NCI-H748 treated with DMSO at 0.1 percent for 48 hours (cell line): ENCODE measurements around the gene TMEM94.
"Not testable (repeated sequence)": the region's sequence is repeated elsewhere in the genome, so short reads cannot be mapped to it uniquely, and the experiment has no call there.

Experiments
- DNase-seq: peaks from one replicate; lab custom pipeline; 2025; lab: John Stamatoyannopoulos, UW

The TMEM94 gene

DNA sequence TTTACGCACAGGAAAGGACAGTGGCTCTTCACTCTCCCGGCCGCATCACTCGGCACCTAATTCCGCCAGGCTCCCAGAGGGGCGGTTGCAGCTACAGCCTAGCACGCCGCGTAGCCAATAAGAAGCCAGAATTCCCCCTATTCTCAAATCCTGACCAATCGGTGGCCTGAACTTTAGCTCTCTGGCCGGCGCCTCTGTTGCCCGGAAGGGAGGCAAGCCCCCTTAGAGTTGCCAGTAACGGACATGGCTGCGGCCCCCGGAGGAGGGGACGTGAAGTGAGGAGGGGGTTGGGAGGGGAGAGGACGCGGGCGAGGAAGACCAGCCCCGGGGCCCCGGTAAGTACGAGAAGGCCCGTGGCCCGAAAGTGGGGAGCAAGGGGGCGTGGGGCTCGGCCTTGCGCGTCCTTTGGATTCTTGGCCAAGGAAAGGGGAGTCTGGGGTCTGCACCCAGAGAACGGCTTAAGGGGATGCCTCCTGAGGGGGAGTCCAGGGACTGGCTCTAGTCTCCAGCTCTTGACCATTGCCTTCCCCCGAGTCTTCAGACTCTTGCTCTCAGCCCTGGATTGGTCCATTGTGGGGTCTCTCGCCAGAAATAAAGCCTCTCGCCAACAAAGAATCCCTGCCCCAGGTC is at the start of gene TMEM94:
Gene TMEM94 (plus strand): TSS at position 219 of the 630 bp plus-strand sequence. CDS start 15,271 bp downstream, outside the sequence.
- peak; percentile 89 for DNase-seq

DNA sequence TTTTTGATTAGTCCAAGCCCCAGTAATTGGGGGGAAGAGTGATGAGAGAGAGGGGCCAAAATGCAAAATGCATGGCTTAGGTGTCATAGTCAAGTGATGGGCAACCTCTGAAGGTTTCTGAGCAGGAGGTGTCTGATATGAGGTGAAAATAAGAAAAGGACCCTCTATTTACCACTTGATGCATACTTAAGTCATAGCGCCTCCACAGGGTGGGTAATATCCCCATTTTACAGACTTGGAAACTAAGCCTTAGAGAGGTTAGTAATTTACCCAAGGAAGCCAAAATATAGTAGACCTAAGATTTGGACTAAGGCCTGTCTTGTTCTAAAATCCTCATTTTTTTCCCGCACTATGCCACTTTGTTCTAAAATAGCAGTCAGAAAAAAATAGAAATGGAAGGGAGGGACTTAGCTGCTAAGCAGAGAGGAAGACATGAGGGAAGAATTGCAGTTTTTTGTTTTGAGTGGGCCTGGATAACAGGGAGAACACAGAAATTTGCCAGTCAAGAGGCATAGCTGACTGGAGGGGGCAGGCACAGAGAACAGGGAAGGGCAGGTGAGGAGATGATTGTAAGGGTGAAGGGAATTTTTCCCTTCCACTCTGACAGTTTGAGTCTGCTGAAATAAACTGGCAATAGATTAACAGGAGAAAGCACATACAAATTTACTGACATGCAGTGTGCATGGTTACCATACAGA is 48.6 kb upstream of the TMEM94 start:
- no peak for DNase-seq

DNA sequence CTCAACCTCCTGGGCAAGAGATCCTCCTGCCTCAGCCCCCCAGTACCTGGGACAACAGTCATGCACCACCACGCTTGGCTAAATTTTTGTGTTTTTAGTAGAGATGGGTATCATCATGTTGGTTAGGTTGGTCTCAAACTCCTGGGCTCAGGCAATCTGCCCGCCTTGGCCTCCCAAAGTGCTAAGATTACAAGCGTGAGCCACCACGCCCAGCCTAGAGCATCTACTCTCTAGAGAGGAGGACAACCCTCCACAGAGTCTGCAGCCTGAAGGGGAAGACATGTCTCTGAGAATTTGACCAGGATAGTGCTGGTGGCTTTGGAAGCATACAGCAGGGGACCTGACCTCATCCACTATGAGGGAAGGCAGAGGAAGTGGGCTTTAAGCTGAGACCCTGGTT is 46.3 kb upstream of the TMEM94 start:
- DNase-seq: no peak

DNA sequence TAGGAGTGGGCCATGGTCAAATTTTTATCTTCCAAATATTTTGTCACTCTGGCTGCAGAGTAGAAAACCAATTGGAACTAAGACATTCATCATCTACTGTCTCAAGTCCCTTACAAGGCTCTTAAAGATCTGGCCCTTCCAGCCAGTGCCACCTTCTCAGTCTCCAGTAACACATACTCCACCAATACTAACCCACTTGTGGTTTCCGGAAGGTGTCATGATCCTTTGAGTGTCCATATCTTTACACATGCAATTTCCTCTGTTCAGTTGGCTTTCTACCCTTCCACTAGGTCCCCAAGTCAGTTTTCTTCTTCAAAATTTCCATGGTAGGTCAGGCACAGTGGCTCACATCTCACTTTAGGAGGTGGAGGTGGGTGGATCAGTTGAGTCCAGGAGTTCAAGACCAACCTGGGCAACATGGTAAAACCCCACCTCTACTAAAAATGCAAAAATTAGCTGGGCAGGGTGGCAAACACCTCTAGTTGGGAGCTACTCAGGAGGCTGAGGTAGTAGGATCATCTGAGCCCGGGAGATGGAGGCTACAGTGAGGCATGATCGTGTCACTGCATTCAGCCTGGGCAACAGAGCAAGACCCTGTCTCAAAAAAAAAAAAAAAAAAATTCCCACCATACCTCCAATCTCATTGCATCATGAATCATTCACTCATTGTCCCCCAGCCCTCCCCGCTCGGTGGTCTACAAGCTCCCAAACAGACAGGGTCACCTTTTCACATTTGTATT is 44.9 kb upstream of the TMEM94 start:
- no peak for DNase-seq

DNA sequence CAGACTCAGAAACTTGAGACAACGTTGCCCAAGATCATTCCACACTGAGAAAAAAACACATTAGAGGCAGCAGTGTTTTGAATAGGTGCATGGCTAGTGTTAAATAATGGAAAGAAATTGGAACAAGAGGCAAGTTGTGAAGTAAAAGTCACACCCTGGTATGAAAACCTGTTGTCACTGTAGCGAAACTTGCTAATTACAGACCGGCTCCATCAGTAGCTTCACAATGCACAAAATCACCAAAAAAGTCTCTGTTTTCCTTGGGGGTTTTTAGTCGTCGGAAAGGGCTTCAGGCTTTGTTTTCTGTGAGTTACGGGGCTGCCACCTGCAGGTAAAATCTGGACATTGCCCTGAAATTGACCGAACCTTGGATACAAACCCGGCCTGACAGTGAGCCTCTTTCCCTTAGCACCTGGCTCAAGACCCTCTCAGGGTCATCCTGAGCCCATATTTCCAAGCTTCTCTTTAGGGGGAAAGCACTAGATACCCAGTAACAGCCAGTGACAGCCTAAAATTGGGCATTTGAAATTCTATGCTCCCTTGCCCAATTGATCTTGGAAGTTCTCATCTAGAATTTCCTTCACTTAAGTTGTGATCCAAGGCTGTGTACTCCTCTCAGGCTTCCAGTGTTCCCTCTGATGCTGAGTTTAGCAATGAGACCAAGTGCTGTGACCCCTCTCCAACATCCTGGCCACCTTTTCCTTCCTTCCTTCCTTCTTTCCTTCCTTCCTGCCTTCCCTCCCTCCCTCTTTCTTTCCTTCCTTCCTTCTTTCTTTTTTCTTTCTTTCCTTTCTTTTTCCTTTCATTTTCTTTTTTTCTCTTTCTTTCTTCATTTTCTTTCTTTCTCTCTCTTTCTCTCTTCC is 43.7 kb upstream of the TMEM94 start:
- peak; percentile 64 for DNase-seq

DNA sequence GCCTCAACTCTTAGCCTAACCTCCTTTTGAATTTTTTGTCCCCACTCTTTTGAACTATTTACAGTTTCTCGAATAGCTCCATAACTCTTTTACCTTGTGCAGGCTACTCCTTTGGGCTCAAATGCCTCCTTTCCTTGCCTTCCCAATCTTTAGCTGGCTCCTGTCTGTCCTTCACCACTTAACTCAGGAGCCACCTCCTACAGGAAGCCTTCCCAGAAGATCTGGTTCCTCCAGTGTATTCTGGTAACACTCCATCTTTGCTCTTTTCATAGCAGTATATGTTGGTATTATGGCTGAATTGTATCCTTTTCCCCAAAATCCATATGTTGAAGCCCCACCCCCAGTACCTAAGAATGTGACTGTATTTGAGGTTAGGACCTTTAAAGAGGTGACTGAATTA is 41.9 kb upstream of the TMEM94 start:
- DNase-seq: no peak

DNA sequence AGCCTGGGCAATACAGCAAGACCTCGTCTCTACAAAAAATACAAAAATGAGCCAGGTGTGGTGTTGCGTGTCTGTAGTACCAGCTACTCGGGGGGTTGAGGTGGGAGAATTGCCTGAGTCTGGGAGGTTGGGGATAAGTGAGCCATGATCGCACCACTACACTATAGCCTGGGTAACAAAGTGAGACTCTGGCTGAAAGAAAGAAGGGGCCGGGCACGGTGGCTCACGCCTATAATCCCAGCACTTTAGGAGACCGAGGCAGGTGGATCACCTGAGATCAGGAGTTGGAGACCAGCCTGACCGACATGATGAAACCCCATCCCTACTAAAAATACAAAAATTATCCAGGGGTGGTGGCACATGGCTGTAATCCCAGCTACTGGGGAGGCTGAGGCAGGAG is 40.4 kb upstream of the TMEM94 start:
- DNase-seq: no peak

DNA sequence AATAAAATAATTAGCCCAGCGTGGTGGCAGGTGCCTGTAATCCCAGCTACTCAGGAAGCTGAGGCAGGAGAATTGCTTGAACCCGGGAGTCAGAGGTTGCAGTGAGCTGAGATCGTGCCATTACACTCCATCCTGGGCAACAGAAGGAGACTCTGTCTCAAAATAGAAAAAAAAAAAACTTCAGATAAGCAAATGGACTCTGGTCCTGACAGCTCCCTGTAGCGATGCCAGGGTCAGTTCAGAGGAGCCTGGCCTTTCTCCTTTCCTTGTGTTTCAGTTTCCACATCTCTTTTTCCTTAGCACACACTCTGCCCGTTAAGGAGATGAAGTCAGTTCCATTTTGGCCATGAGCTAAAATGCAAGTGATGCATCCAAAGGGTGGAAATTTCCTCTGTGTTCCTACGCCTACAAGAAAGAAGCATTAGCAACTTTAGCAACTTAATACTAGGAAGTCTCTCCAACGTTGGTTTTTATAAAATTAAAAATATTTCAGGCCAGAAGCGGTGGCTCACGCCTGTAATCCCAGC is 39.3 kb upstream of the TMEM94 start:
- DNase-seq: no peak

DNA sequence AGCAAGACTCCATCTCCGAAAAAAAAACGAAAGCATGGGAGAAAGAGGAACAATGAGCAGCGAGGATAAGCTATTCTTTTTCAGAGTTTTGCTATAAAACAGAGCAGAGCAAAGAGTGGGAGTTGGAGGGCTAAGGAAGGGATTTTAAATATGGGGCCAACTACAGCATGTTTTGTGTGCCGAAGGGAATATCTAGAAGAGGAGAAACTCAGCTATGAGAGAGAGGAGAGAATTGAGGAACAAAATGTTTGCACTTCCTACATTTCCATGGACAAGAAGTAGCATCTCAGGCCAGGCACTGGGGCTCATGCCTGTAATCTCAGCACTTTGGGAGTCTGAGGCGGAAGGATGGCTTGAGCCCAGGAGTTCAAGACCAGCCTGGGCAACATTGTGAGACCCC is 37.9 kb upstream of the TMEM94 start:
- no peak for DNase-seq

DNA sequence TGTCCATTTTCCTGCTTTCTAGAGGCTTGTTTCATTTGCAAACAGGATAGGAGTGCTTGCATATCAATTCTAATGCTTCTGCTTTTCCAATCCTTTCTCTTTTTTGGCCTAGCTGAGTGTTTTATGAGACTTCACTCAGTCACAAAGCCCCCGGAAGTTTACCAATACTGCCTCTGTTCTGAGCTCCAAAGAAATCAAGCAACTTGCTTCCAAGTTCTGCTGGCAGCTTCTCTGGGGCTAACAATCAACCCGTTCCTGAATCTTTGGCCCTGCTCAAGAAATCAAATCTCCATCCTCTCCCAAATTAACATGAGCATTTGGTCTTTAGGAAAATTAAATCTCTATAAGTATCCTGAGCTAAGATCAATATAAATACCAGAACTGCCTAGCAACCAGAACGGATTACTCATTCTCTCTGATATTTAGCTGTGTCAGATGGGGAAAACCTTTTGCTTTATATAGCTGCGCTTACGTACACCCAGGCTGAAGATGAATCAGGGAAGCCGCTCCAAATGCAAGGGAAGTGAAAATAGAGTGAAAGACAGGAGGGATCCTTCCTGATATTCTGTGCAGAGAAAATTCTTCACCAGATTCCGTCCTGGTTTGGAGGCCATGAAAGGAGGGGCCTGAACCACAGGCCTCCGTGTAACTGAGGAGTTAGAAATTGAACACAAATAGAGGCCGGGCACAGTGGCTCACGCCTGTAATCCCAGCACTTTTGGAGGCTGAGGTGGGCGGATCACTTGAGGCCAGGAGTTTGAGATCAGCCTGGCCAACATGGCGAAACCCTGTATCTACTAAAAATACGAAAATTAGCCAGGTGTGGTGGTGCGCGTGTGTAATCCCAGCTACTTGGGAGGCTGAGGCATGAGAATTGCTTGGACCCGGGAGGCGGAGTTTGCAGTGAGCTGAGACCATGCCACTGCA is 27.6 kb upstream of the TMEM94 start:
- no peak for DNase-seq

DNA sequence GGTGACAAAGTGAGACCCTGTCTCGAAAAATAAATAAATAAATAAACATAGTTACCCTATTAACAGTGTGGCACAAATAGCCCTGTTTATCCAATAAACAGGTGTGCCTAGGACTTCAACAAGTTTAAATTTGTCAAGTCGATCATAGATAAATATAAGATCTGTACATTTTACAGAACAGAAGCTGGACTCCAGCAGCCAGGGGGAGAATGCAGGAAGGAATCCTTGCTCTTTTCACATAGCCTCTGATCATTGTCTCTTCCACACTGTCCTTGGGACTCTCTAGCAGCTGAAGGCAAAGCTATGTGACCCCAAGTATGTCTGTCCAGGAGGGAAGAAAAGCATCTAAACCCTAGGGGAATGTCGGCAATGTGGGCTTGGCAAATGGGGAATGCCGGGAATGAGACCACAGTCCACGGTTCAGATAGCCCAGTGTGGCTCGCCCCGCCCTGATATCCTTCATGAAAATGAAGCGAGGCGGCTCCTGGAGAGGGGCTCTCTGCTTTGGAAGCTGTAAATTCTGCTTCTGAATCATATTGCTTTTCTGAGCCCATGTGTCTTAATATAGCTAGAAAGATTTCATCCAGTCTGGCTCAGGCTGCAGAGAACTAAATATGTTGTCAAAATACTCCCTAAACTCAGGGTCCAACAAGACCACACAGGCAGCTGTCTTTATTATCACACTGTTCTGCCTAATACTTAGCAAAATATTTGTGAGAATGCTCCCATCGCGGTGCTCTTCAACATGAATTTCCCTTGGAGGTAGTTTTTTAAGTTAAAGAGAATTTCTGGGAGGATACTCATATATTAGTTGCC is 26.1 kb upstream of the TMEM94 start:
- no peak for DNase-seq

DNA sequence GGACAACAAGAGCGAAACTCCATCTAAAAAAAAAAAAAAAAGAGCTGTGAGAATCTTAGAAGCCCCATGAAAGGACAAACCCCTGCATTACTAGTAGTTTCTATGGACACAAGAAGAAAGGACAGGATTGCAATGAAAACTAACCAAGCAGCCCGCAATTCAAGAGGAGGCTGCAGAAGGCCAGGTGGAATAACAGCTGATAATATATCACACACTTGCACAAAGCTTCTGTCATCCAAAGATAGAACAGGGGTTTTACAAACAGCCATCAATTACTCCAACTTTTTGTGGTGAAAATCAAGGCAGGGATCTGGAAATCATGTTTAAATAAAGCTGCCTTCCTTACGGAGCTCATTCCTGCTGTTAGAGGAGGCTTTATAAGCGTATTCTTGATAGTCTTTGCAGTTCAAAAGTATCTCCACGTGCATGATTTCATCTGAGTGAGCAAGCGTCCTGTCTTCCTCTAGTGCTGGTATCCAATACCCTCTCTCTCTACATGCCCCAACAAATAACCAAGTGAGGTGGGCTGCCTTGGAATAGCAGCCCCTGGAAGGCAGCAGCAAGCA is 23.1 kb upstream of the TMEM94 start:
- no peak for DNase-seq

DNA sequence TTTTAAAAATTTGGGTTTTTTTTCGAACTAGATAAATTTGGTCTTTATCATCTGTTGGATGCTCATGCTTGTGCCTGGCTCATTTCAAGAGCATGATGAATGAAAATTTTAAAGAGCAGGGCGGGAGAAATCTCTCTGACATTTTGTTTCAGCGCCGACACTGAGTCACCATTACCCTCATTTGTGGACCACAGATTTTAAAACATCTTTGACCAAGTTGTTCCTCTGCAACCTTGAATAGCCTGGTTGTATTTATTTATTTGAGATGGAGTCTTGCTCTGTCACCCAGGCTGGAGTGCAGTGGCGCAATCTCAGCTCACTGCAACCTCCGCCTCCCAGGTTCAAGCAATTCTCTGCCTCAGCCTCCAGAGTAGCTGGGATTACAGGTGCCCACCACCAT is 22.0 kb upstream of the TMEM94 start:
- not testable (repeated sequence) for DNase-seq

DNA sequence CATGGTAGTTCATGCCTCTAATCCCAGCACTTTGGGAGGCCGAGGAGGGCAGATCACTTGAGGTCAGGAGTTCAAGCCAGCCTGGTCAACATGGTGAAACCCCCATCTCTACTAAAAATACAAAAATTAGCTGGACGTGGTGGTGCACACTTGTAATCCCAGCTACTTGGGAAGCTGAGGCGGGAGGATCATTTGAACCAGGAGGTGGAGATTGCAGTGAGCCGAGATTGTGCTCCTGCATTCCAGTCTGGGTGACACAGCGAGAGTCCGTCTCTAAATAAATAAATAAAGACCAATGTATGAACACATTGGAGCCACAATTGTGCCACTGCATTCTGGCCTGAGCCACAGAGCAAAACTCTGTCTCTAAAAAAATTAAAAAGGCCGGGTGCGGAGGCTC is 19.0 kb upstream of the TMEM94 start:
- DNase-seq: not testable (repeated sequence)

DNA sequence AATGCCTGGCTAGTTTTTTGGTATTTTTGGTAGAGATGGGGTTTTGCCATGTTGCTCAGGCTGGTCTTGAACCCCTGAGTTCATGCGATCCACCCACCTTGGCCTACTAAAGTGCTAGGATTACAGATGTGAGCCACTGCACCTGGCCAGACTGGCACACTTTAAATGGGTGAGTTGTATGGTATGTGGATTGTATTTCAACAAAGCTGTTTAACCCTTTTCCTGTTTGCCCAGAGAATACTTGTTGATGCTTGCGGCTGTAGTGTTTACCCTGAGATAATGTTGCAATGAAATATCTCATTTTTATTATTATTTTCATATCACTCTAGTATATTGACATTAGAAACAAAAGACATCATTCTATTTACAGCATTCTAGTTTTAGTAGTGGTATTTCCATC is 17.1 kb upstream of the TMEM94 start:
- DNase-seq: no peak

DNA sequence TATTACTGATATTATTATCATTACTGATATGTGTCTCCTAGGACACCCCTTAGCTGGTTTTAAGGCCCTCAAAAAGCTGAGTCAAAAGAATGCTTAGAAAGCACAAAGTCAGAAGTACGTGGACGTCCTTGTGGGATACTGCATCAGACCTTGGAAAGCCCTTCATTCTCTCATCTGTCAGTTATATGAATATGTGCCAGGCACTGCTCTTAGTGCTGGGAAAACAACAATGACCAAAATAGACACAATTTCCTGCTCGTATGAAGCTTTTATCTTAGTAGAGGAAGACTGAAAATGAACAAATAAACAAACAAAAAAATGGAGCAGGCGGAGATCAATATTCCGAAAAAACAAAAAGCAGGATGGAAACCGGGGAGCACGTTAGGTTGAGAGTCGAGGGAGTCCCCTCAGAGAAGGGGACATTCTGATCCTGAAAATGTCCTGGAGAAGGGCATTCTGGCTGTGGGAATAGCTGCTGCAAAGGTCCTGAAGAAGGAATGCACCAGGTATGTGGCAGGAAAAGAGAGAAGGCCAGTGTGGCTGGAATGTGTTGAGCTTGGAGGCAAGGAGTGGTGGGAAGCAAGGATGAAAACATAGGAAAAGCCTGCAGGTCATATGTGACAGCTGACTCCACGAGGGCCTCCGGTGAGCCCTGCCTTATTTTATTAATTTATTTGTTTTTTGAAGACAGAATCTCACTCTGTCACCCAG is 15.5 kb upstream of the TMEM94 start:
- no peak for DNase-seq

DNA sequence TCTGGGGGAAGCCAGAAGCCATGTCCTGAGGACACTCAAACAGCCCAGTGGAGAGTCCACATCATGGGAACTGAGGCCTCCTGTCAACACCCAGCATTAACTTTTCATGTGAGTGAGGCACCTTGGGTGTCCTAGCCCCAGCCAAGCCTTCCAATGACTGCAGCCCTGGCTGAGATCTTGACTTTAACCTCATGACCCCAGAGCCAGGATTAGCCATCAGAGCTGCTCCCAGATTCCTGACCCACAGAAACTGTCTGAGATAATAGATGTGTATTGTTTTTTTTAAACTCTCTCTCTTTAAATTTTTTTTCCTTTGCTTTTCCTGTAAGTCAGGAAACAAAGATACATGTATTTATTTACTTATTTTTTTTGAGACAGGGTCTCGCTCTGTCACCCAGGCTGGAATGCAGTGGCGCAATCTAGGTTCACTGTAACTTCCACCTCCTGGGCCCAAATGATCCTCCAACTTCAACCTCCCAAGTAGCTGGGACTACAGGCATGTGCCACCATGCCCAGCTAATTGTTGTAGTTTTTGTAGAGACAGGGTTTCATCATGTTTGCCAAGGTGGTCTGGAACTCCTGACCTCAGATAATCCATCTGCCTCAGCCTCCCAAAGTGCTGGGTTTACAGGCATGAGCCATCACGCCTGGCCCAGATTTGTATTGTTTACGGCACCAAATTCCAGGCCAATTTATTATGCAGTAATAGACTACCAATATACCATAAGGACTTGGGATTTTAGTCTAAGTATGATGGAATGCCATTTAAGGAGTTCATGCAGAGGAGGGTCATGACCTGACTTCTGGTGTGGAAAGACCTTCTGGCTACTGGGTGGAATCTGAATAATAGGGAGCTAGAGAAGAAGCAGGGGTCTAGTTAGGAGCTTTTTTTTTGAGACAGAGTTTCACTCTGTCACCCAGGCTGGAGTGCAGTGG is 14.0 kb upstream of the TMEM94 start:
- DNase-seq: no peak

DNA sequence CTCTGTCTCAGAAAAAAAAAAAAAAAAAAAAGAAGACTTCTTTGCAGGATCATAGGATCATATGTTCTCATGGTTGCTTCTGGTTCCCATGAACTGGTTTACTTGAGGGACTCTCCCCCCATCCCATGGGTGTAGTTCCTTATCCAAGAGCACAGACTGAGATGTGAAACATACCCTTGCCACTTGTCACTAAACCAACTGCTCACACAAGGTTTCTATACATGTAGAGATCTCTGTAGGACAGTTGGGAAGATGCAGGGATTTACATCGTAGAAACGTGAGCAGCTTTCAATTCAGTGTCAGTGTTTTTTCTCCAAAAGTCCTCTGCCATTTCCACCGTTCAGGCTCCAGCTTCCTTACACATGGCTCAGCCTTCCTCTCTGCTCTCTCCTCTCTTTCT is 11.1 kb upstream of the TMEM94 start:
- no peak for DNase-seq
